OCI-LY3 (cell line): ENCODE results near the gene RIN3.

Source experiments
- CTCF ChIP-seq: fragments of 200-600, 300-600 bp; sonication (generic); IDR thresholded peaks from 2 replicates; pipeline ENCODE4 v1.5.1; 2014; ENCODE audit warnings: antibody characterized with exemption, low read length, low read depth
- EZH2phosphoT487 ChIP-seq: fragments of 200-600 bp; shearing (Covaris generic); IDR thresholded peaks from 2 replicates; pipeline ENCODE4 v1.6.1; 2018; ENCODE audit warnings: antibody characterized with exemption, mixed run types, low read depth

GRCh38 chr14:92719890-92720323, 206.3 kb downstream of the RIN3 start:
- TF ChIP-seq CTCF (no peak), EZH2phosphoT487 (no peak)
